Umbilical cord (tissue), 2 donors: ENCODE measurements around the gene ACTN4. TPM values are rescaled to one million over a fixed set of nuclear protein-coding genes. Genes with fewer than 3 reads are reported as not detected.

Experiments
- DNase-seq: peaks from one replicate; pipeline ENCODE4 v3.0.0-alpha.2; 2015; ENCODE audit warnings: low spot score
- total RNA-seq: library from RNA; depleted of rRNA; stranded (reverse); fragments of >200 nt; gene quantifications from one replicate; pipeline ENCODE4 v1.2.3, GENCODE V29; 2014; ENCODE audit warnings: low replicate concordance; ENCODE audit not compliant: insufficient read depth

Gene ACTN4
- total RNA-seq, 1 donor from 2014 or later = 354 TPM

DNA sequence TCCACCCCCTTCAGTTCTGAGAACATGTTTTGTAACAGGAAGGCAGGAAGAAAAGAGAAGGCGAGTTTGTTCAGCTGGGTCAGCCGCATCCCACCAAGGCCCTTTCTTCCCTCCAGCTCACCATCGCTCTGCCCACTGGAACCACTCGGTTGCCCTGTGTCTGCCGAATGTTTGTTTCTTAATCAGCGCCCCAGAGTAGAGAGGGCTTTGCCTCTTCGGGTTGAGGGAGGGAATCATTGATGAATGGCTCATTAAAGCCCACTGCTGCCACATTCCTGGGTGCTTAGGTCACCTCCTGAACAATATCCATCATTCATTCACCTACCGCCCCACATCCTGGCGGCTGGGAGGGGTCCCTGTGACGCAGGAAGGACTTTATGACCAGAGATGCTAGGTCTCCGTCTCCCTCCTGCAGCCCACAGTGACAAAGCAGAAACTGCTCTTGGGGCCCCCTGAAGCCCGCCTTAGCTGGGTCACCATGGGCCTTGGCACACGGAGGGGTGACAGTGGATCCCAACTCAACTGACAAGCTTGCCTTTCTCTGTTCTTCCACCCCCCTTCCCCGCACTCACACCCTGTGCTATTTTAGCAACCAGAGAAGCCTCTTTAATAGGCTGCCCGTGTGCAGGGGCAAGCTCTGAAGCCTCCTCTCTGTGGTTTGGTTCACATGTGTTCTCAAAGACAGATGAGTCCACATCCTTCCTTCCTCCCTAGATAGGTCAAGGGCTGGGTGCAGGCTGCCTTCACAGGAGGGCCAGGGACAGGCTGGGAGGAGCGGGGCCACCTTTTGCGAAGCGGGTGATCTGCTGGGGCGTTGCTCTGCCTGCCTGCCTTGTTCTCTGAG is 46.2 kb downstream of the ACTN4 start:
- peak; percentile 72 for DNase-seq

- DNase-seq = no peak
These were observed 47.9 kb downstream of the ACTN4 start for GRCh38 chr19:38695317-38695683.

- no peak for DNase-seq
These were observed 48.6 kb downstream of the ACTN4 start for GRCh38 chr19:38695832-38696728.

DNA sequence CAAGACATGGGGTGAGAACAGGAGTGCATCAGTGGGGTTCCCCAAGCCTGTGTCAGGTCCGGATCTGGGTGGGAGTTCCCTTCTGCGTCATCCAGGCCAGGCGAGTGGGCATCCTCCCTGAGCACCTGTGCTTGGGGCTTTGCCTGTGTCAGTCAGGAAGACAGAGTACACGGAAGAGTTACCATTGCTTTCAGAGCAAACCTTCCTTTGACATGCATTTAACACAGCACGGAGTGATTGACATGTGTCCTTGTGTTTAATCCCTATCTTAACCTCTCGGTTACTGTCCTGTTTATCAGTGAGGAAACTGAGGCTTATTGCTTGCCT is 49.2 kb downstream of the ACTN4 start:
- no peak for DNase-seq

- no peak for DNase-seq
These were observed 49.7 kb downstream of the ACTN4 start for GRCh38 chr19:38697197-38697596.

GRCh38 chr19:38697641-38698071 is 50.2 kb downstream of the ACTN4 start:
- no peak for DNase-seq

- DNase-seq = no peak
These were observed 51.0 kb downstream of the ACTN4 start for GRCh38 chr19:38698225-38699026.

GRCh38 chr19:38699027-38699346 is 51.5 kb downstream of the ACTN4 start:
- no peak for DNase-seq

DNA sequence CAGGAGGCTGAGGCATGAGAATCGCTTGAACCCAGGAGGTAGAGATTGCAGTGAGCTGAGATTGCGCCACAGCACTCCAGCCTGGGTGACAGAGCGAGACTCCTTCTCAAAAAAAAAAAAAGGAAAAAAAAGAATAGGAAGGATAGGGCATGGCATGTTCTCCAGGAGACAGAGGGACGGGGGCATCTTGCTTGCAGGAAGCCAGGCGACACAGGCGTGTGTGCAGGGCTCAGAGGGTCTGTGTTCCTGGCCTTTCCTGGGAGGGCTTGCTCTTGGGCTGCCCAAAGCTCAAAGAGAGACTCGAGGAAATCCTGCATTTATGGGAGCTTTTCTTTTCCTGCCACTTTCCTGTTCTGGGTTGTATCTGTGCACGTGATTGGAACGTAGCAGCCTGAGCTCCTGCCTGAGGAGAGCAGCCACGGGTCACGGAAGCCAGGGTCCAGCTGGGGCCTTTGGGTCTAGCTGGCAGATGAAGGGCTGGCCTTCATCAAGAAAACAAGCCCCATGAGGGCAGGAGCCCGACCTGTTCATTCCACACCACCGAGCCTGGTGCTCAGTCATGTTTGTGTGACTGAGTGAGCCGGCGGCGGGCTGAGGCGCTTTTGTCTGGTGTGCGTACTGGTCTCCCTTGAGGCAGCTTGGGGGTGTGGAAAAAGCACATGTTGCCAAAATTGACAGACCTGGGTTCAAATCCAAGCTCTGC is 52.3 kb downstream of the ACTN4 start:
- DNase-seq = no peak

DNA sequence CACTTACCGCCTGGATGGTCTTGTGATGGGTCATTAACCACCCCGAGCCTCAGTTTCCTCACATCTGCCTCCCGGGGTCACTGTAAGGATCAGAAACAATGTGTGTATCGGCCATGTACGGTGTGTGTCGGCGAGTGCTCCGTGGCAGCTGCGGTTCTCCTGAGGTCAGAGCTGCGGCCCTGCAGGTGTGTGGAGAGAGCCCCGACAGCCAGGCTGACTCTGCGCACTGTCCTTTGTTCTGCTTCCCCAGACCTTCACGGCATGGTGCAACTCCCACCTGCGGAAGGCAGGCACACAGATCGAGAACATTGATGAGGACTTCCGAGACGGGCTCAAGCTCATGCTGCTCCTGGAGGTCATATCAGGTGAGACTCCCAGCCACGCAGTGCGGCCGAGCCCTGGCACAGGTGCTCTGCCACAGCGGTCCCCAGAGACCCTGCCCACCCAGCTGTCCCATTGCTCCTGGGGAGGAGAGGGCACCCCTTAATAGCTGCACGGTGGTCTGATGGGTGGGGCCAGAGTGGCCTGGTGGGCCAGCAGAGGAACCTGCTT is 53.0 kb downstream of the ACTN4 start:
- DNase-seq = no peak

DNA sequence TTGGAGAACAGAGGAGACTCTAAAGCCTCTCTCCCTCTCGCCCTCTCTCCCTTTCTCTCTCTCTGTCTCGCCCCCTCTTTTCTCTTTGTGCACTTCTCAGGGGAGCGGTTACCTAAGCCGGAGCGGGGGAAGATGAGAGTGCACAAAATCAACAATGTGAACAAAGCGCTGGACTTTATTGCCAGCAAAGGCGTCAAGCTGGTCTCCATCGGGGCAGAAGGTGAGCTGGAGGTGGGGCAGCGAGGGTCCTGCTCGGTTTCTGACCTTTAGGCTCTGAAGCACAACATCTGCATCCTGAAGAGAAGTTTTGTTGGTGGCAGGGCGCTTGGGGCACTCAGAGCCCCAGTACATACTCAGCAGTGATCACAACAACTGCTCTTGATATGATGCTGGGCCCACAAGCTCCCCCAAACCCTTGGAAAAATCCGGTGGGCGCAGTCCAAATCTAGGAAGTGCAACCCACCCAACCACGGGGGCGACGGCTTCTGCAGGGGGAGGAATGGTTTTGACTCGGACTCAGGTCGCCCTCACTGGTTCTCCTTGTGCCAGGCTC is 53.5 kb downstream of the ACTN4 start:
- no peak for DNase-seq

DNA sequence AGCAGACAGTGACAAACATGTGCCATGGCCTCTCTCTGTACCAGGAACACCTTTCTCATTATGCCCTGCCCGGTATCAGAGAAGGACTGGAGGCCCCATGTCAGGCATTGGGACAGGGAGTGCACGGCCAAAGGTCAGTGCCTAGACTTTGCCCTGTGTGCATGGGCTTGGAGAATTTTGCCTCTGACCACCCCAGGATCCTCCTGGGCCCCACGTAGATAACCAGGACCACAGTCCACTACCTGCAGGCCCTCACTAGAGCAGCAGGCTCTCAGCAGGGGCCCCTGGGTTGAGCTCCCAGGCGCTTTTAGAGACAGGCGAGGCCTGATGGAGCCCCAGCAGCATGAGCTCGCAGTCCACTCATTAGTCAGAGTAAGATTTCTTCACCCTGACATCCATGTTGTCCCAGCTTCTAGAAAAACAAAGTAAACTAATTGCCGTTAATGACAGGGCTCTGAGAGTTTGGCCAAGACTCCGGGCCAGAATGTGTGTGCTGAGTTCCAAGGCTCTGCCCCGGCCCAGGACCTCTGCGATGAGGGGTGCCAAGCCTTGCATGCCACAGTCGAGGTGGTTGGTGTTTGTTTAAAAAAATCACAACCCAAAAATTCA is 54.1 kb downstream of the ACTN4 start:
- no peak for DNase-seq

DNA sequence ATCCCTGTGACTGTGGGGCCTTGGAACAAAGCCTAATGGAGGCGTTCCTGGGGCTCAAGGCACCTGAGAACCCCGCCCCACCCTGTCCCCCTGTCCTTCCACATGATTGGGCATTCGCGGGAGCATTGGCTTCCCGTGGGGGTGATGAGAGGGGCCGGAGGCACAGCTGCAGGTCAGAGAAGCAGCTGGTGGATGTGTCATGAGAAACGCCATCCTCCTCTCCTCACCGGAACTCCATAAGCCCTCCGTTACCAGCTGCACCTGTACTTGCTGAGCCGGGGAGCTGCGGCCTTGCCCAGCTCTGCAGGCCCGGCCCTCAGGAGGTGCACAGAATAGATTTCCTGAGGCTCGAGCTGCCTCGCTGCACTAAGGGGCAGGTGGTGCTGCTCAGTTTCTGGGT is 54.8 kb downstream of the ACTN4 start:
- no peak for DNase-seq

DNA sequence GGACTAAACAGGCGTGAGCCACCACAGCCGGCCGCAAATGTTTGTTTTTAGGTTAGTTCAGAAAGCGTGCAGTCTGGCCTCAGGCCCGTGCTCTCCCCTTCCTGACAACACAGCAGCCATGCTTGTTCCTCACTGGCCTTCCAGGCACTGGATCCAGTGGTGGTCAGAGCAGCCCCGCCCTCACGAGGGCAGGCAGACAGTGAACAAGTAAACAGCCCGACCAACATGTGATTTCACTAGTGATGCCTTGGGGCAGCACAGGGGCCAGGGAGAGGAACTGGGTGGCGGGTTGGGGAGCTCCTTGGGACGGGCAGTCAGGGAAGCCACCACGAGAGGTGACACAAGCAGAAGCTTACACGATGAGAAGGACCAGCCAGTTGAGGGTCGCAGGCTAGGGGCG is 56.1 kb downstream of the ACTN4 start:
- DNase-seq = no peak

DNA sequence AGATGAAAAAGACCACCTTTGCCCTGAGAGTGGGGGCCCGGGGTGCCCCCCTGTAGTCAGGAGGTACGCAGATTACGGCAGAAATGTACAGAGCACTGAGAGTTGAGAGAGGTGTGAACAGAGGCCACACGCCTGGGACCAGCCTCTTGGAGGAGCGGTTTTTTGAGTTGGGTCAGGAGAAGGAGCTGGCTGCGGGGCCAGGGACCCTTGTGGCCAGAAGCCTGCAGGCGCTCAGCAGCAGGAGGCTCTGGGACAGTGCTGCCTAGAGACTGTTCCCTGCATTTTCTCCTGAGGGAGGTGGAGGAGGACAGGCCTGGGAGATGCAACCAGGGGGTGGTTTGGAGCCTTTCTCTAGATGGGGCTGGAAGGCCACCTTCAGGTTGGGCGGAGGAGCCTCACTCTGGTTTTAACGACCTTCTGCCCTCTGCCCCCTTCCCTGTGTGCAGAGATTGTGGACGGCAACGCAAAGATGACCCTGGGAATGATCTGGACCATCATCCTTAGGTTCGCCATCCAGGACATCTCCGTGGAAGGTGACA is 57.1 kb downstream of the ACTN4 start:
- no peak for DNase-seq

DNA sequence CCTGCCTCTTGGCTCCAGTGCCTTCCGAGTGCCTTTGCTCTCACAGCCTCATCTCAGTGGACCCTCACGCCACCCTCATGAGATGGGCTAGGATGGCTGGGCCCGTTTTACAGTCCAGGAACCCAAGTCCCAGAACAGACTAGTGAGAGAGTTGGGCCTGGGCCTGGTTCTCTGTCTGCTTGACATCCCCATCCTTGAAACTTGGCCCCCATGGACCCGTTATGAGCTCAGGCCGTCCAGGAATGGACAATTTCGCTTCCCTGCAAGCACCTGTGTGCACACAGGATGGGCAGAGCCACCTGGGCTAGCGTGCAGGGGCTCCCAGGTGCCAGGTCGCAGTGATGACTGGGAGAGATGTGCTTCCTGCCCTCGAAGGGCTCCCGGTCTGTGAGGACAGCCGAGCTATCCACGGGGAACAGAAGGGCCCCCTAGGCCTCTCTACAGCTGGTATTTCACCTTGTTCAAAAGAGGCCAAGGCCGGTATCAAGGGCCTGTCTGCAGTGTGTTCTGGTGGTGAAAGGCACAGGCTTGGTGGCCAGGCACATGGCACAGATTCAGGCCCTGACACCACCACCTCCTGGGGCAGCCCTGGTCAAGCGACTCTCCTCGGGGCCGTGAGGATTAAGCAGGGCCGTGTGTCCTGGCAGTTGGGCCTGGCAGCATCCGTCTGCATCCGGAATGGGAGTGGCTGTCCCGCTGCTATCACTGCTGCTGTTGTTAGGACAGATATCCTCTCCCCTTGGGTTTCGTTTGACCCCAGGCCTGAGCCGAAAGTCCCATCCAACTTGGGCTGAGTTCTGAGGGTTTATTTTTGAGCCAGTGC is 58.0 kb downstream of the ACTN4 start:
- no peak for DNase-seq

GRCh38 chr19:38706792-38707511 is 59.5 kb downstream of the ACTN4 start:
- DNase-seq = no peak

DNA sequence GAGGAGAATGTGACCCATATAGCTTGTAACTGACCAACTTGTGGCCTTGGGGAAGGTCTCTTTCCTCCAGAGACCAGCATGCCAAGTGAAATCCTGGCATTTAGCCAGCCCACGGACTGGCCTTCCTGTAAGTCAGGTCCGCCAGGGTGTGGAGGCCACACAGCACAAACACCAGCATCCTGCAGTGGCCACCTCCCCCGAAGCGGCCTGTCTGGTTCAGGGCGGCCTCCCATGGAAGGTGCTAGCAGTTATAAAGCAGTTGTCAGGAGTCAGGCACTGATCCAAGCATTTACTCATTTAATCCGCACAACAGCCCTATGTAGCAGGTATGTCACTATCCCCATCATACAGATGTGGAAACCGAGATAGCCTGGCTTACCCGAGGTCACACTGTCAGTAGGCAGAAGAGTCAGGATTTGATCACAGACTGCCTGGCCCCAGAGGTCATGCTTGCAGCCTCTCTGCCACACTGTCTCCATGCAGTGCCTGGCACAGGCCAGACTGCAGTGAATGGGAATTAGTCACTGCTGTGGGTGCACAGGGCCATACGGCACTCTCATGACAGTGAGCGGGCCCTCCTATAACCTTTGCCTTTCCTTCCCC is 60.2 kb downstream of the ACTN4 start:
- DNase-seq = no peak
